Measurements from ENCODE around the gene RPN1. TPM values are rescaled to one million over a fixed set of nuclear protein-coding genes. Genes with fewer than 3 reads are reported as not detected.

Gene RPN1
- total and polyA plus RNA-seq, 2 of the 8 experiments (the other 6 are each of a cell fraction or from before 2014, with no cell fraction given), result 165 to 211 TPM

GRCh38 chr3:128663151-128663550 is 12.5 kb upstream of the RPN1 start (continued):
- TF ChIP-seq RNF2 (IDR thresholded peaks at IDR 0.05; ENCODE audit: borderline replicate concordance, low read depth, low read length, missing control alignments, poor library complexity, severe bottlenecking) (no peak), SP2 (IDR thresholded peaks at IDR 0.05; ENCODE audit: low read length) (no peak), RFX5 (IDR thresholded peaks at IDR 0.05; ENCODE audit: borderline replicate concordance, low read depth, low read length) (no peak)
